Neuronal stem cell (in vitro differentiated cells): Measurements from ENCODE around the gene DNM3.

Source experiments
- DNase-seq: peaks from one replicate; pipeline ENCODE4 v3.0.0-alpha.2; 2013; ENCODE audit warnings: low spot score
- H2AFZ ChIP-seq: one replicate; pipeline ENCODE4 v1.6.1; 2013; ENCODE audit warnings: mild to moderate bottlenecking, low read length, inconsistent platforms
- H2AK5ac ChIP-seq: 2 replicates; pipeline ENCODE4 v1.6.1; 2013; ENCODE audit warnings: low read depth, mild to moderate bottlenecking, inconsistent platforms, low read length, moderate library complexity, mixed read lengths
- H2BK120ac ChIP-seq: 2 replicates; pipeline ENCODE4 v1.6.1; 2013; ENCODE audit warnings: low read depth, mild to moderate bottlenecking, inconsistent platforms, low read length, moderate library complexity, mixed read lengths
- H2BK12ac ChIP-seq: one replicate; pipeline ENCODE4 v1.6.1; 2013; ENCODE audit warnings: low read length, inconsistent platforms
- H2BK15ac ChIP-seq: 2 replicates; pipeline ENCODE4 v1.6.1; 2013; ENCODE audit warnings: mild to moderate bottlenecking, low read length, inconsistent platforms, mixed read lengths
- H2BK5ac ChIP-seq: one replicate; pipeline ENCODE4 v1.6.1; 2013; ENCODE audit warnings: inconsistent platforms, mild to moderate bottlenecking, low read length, moderate library complexity
- H3K14ac ChIP-seq: one replicate; pipeline ENCODE4 v1.6.1; 2013; ENCODE audit warnings: low read length, inconsistent platforms
- H3K18ac ChIP-seq: 2 replicates; pipeline ENCODE4 v1.6.1; 2013; ENCODE audit warnings: low read length, inconsistent platforms
- H3K23ac ChIP-seq: 2 replicates; pipeline ENCODE4 v1.6.1; 2013; ENCODE audit warnings: low read depth, mild to moderate bottlenecking, mixed read lengths, low read length, inconsistent platforms; ENCODE audit not compliant: poor library complexity
- H3K27ac ChIP-seq: replicated peaks from 3 replicates; pipeline ENCODE4 v1.5.1; 2013; ENCODE audit warnings: low read length, inconsistent platforms
- H3K27me3 ChIP-seq, 3 experiments: 2 replicates each; pipeline ENCODE4 v1.6.1; 2013; ENCODE audit warnings: low read length in 3 of 3, mild to moderate bottlenecking in 2 of 3, inconsistent platforms in 1 of 3, low read depth in 1 of 3, mixed read lengths in 1 of 3, moderate library complexity in 1 of 3; ENCODE audit not compliant: control insufficient read depth in 3 of 3, insufficient read depth in 3 of 3
- H3K36me3 ChIP-seq, 2 donors: replicated peaks in 1 of 2; 2 replicates each; pipeline ENCODE4 v1.6.1; 2013; ENCODE audit warnings: low read length in 2 of 2; ENCODE audit not compliant: control insufficient read depth in 2 of 2, insufficient read depth in 2 of 2
- H3K4ac ChIP-seq: 2 replicates; pipeline ENCODE4 v1.6.1; 2013; ENCODE audit warnings: inconsistent platforms, mild to moderate bottlenecking, low read length, moderate library complexity
- H3K4me1 ChIP-seq, 2 donors: 1 replicate in 1 of 2; 2 replicates in 1 of 2; pipeline ENCODE4 v1.6.1; 2013; ENCODE audit warnings: low read length in 2 of 2, low read depth in 1 of 2; ENCODE audit not compliant: control insufficient read depth in 2 of 2, insufficient read depth in 1 of 2
- H3K4me2 ChIP-seq: one replicate; pipeline ENCODE4 v1.6.1; 2013; ENCODE audit warnings: mild to moderate bottlenecking, low read length, inconsistent platforms; ENCODE audit not compliant: insufficient read depth, poor library complexity, severe bottlenecking
- H3K4me3 ChIP-seq, 2 donors: 2 replicates each; pipeline ENCODE4 v1.5.1; 2013; ENCODE audit warnings: low read length in 2 of 2, mild to moderate bottlenecking in 2 of 2, inconsistent platforms in 1 of 2, moderate library complexity in 1 of 2
- H3K79me1 ChIP-seq: one replicate; pipeline ENCODE4 v1.6.1; 2013; ENCODE audit warnings: low read depth, mild to moderate bottlenecking, inconsistent platforms, low read length, moderate library complexity
- H3K9ac ChIP-seq: one replicate; pipeline ENCODE4 v1.6.1; 2013; ENCODE audit warnings: mild to moderate bottlenecking, low read depth, low read length, inconsistent platforms; ENCODE audit not compliant: poor library complexity
- H3K9me3 ChIP-seq, 2 donors: replicated peaks in 1 of 2; 2 replicates each; pipeline versions ENCODE3 to v1.6.1; 2013; ENCODE audit warnings: low read length in 2 of 2, mild to moderate bottlenecking in 2 of 2, inconsistent platforms in 1 of 2, low read depth in 1 of 2, mixed read lengths in 1 of 2, moderate library complexity in 1 of 2; ENCODE audit not compliant: control insufficient read depth in 2 of 2, insufficient read depth in 1 of 2
- H4K8ac ChIP-seq: one replicate; pipeline ENCODE4 v1.6.1; 2013; ENCODE audit warnings: low read depth, mild to moderate bottlenecking, inconsistent platforms, low read length, moderate library complexity
- H4K91ac ChIP-seq: one replicate; pipeline ENCODE4 v1.6.1; 2013; ENCODE audit warnings: low read length, low read depth, mild to moderate bottlenecking, inconsistent platforms; ENCODE audit not compliant: poor library complexity
- WGBS, 2 donors: extraction: QIAGEN DNeasy Blood & Tissue Kit; methylation state at CpG; one replicate each; pipeline ENCODE4 v1.1.7; 2013; ENCODE audit warnings: missing lambda C conversion rate in 2 of 2, mixed read lengths in 1 of 2; ENCODE audit not compliant: insufficient read length in 2 of 2, insufficient replicate concordance in 1 of 2; ENCODE audit errors: extremely low coverage in 2 of 2; 5-methylcytosine and 5-hydroxymethylcytosine counted together

Gene DNM3

DNA sequence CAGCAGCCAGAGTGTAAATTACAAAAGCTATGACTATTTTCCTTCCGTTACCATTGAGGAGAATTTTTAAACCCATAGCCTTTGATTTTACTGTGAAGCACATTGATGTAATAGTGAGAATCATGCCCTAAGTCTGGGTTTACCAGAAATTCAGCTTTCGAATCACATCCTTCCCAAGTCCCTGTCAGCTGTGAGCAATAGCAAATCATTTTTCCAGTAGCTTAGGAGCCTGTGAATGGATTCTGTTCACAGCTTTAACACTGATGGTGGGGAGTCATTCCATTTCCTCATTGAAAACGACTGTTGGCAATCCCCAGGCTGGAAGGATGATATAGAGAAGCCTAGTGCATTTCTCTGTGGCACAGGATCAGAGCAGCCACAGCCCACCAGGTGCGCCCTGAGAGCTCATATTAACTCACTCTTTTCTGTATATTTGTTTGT is 497.0 kb downstream of the DNM3 start:
- Histone ChIP-seq H3K14ac (no peak overlapping the region), H2AK5ac (no peak overlapping the region), H2BK5ac (no peak overlapping the region), H2BK120ac (no peak overlapping the region), H3K4me1 (peaks cover 0 to under 1% of the 10 kb centered on the region in 2 donors), H3K23ac (no peak overlapping the region), H3K9me3 (no peaks in the 10 kb centered on the region), H3K4me2 (no peak overlapping the region), H2BK15ac (no peak overlapping the region), H3K27ac (no peak overlapping the region), H2AFZ (no peak overlapping the region), H2BK12ac (no peak overlapping the region), H3K4ac (no peak overlapping the region), H4K8ac (no peak overlapping the region), H3K4me3 (no peak overlapping the region), H3K18ac (no peak overlapping the region), H3K27me3 (no peaks in the 10 kb centered on the region), H3K36me3 (no peaks in the 10 kb centered on the region), H3K9ac (no peak overlapping the region), H4K91ac (no peak overlapping the region), H3K79me1 (no peaks in the 10 kb centered on the region)
- no peak for DNase-seq
- WGBS, 2 donors, result no CpG with 5 or more reads among the region's 4 CpGs

DNA sequence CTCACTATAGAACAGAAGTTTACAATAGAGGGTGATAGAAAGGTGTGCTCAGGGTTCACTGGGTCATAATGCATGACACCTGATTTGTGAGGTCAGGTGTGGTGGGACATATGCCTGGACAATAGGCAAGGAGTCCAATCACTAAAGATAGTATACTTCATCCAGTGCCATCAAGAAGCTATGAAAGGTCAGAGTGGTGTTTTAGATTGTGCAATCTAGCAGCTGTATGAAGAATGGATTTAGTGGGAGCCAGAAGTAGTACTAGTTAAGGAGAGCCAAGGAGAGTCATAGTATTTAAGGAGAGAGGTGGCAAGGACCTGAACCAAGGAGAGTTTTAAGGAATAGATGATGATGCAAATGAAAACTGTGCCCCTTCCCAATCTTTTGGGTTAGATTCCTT is 498.5 kb downstream of the DNM3 start:
- H3K14ac ChIP-seq, result no peak overlapping the region
- H2AFZ ChIP-seq, result no peak overlapping the region
- no peak overlapping the region for H2BK15ac ChIP-seq
- DNase-seq, result no peak
- H2BK12ac ChIP-seq, result no peak overlapping the region
- peaks cover 0 to 5% of the 10 kb centered on the region in 2 donors for H3K4me1 ChIP-seq
- no peaks in the 10 kb centered on the region for H3K36me3 ChIP-seq
- H3K27me3 ChIP-seq, result no peaks in the 10 kb centered on the region
- no peak overlapping the region for H3K23ac ChIP-seq
- H3K79me1 ChIP-seq, result no peaks in the 10 kb centered on the region
- H2BK120ac ChIP-seq, result no peak overlapping the region
- no peak overlapping the region for H2BK5ac ChIP-seq
- H4K8ac ChIP-seq, result no peak overlapping the region
- no peak overlapping the region for H3K9ac ChIP-seq
- H2AK5ac ChIP-seq, result no peak overlapping the region
- H4K91ac ChIP-seq, result no peak overlapping the region
- no peak overlapping the region for H3K18ac ChIP-seq
- H3K27ac ChIP-seq, result no peak overlapping the region
- no peaks in the 10 kb centered on the region for H3K9me3 ChIP-seq
- no peak overlapping the region for H3K4me3 ChIP-seq
- no peak overlapping the region for H3K4me2 ChIP-seq
- H3K4ac ChIP-seq, result no peak overlapping the region

DNA sequence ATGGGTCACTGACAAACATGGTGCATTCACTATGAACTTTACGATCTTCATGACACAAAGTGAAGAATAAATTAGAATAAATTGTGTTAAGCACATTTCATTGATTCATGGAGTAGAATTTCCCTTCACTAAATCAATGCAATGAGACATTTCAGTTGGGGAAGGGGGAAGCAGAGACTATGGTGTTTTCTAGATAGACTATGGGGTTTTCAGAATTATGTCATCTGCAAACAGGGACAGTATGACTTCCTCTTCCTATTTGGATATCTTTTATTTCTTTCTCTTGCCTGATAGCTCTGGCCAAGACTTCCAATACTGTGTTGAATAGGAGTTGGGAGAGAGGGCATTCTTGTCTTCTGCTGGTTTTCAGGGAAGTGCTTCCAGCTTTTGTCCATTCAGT is 499.2 kb downstream of the DNM3 start:
- H3K9me3 ChIP-seq, result no peaks in the 10 kb centered on the region
- H2BK5ac ChIP-seq, result no peak overlapping the region
- H2BK15ac ChIP-seq, result no peak overlapping the region
- H2BK120ac ChIP-seq, result no peak overlapping the region
- H2AFZ ChIP-seq, result no peak overlapping the region
- no peak for DNase-seq
- H3K36me3 ChIP-seq, result no peaks in the 10 kb centered on the region
- no peak overlapping the region for H3K4ac ChIP-seq
- no CpG with 5 or more reads among the region's 1 CpG for WGBS, 2 donors
- H3K14ac ChIP-seq, result no peak overlapping the region
- H3K9ac ChIP-seq, result no peak overlapping the region
- H3K18ac ChIP-seq, result no peak overlapping the region
- H3K4me2 ChIP-seq, result no peak overlapping the region
- H3K27ac ChIP-seq, result no peak overlapping the region
- H3K27me3 ChIP-seq, result no peaks in the 10 kb centered on the region
- no peak overlapping the region for H2BK12ac ChIP-seq
- no peak overlapping the region for H3K23ac ChIP-seq
- H4K8ac ChIP-seq, result no peak overlapping the region
- no peak overlapping the region for H4K91ac ChIP-seq
- H3K79me1 ChIP-seq, result no peaks in the 10 kb centered on the region
- H2AK5ac ChIP-seq, result no peak overlapping the region
- H3K4me1 ChIP-seq, result peaks cover 0 to 5% of the 10 kb centered on the region in 2 donors
- no peak overlapping the region for H3K4me3 ChIP-seq

DNA sequence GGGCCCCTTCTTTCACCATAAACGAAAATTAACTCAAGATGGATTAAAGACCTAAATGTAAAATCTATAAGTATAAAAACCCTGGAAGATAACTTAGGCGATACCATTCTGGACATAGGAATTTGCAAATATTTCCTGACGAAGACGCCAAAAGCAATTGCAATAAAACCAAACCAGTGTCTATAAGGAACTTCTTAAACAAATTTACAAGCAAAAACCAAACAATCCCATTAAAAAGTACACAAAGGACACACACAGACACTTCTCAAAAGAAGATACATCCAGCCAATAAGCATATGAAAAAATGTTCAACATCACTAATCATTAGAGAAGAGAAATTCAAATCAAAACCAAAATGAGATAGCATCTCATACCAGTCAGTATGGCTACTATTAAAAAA is 500.4 kb downstream of the DNM3 start:
- Histone ChIP-seq H3K79me1 (no peaks in the 10 kb centered on the region), H2BK5ac (no peak overlapping the region), H4K91ac (no peak overlapping the region), H2BK120ac (no peak overlapping the region), H2AFZ (no peak overlapping the region), H3K4me2 (no peak overlapping the region), H3K27me3 (no peaks in the 10 kb centered on the region), H3K9ac (no peak overlapping the region), H2BK15ac (no peak overlapping the region), H3K4ac (no peak overlapping the region), H2AK5ac (no peak overlapping the region), H3K27ac (no peak overlapping the region), H4K8ac (no peak overlapping the region), H3K9me3 (peaks cover 0 to 2% of the 10 kb centered on the region in 2 donors), H3K4me1 (peaks cover 0 to 5% of the 10 kb centered on the region in 2 donors), H3K4me3 (no peak overlapping the region), H2BK12ac (no peak overlapping the region), H3K36me3 (no peaks in the 10 kb centered on the region), H3K23ac (no peak overlapping the region), H3K18ac (no peak overlapping the region), H3K14ac (no peak overlapping the region)
- no CpG with 5 or more reads among the region's 4 CpGs for WGBS, 2 donors
- no peak for DNase-seq
